Measurements from ENCODE around the gene CHAC2. TPM values are rescaled to one million over a fixed set of nuclear protein-coding genes. Genes with fewer than 3 reads are reported as not detected.

The CHAC2 gene
- total RNA-seq, 3 donors from 2014 or later = 26.9 to 33.3 (median 28.7) TPM

Other genes with a start within 250 kb of the CHAC2 start
- 10 to 100 TPM; 11.5 to 15.9 (median 12.8) TPM for gene ASB3, start 19.1 kb downstream of the CHAC2 start, total RNA-seq
- gene ERLEC1, start 19.2 kb downstream of the CHAC2 start, total RNA-seq = 10 to 100 TPM; 18.7 to 19.7 (median 19.7) TPM
- gene GPR75, start 92.2 kb downstream of the CHAC2 start, total RNA-seq = 1 to 10 TPM; 2.4 to 2.8 (median 2.4) TPM
- 10 to 100 TPM; 42.6 to 45.0 (median 43.7) TPM for gene PSME4, start 203.2 kb downstream of the CHAC2 start, total RNA-seq